ENCODE data around the gene HOGA1.

HOGA1 gene

DNA sequence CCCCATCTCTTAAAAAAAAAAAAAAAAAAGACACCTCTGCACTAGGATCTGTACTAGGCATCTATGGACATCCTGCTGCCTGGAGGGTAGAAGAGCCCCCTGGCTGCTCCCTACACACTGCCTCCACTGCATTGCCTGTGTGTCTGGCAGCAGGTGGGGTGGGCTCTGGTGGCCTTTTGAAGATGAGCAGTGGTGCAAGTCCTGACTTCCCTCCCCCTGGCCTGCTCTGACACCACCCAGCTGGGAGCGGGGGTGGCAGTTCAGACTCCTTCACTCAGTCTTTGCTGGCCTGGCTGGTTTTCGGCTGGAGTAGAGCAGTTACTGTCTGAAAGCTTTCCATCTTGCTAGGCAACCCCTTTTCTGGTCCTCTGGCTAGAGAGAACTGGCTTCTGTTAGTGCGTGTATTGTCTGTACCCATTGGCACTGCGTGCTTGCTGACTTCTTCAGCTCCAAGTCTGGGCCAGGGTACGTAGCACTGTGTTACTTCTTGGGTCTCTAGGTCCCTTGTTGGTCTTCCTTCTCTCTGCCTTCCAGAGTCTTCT is 23.0 kb downstream of the HOGA1 start:
- H3K4me3 ChIP-seq (replicated peaks in 1 of 2; ENCODE audit: low read depth in 2 of 2, low read length in 2 of 2): no peak overlapping the region
- TF ChIP-seq, protein P1, sequence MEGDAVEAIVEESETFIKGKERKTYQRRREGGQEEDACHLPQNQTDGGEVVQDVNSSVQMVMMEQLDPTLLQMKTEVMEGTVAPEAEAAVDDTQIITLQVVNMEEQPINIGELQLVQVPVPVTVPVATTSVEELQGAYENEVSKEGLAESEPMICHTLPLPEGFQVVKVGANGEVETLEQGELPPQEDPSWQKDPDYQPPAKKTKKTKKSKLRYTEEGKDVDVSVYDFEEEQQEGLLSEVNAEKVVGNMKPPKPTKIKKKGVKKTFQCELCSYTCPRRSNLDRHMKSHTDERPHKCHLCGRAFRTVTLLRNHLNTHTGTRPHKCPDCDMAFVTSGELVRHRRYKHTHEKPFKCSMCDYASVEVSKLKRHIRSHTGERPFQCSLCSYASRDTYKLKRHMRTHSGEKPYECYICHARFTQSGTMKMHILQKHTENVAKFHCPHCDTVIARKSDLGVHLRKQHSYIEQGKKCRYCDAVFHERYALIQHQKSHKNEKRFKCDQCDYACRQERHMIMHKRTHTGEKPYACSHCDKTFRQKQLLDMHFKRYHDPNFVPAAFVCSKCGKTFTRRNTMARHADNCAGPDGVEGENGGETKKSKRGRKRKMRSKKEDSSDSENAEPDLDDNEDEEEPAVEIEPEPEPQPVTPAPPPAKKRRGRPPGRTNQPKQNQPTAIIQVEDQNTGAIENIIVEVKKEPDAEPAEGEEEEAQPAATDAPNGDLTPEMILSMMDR (IDR thresholded peaks at IDR 0.05; ENCODE audit: low read depth, low read length): no peak
- DNase-seq (ENCODE audit: low read depth in 2 of 2): no peak

DNA sequence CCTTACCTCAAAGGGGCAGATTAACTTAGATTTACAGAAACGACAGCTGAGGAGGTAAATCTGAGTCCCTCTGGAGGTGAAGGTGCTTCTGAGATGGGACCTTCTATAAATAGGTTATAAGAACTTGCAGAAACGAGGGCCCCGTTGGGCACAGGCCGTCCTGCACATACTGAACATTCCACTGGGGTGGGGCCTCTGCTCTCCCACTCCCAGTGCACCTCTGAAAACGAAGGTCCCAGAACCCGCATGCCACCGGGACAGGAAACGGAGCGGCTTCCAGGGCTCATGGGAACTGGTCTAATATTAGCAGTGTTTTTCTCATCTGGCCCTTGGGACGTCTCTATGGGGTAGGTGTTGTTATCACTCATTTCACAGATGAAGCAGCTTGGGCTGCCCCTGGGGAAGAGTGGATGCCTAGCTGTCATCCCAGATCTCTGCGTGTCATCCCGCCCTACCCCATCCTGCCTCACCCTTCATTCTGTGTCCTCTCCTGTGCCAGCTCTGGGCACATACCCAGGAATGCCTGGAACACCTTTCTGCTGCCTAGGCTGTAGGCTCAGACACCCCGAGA is 24.9 kb downstream of the HOGA1 start:
- no peak overlapping the region for H3K4me3 ChIP-seq (replicated peaks in 1 of 2; ENCODE audit: low read depth in 2 of 2, low read length in 2 of 2)
- no peak for DNase-seq (ENCODE audit: low read depth in 2 of 2)
- TF ChIP-seq, protein P1 (IDR thresholded peaks at IDR 0.05; ENCODE audit: low read depth, low read length): no peak

DNA sequence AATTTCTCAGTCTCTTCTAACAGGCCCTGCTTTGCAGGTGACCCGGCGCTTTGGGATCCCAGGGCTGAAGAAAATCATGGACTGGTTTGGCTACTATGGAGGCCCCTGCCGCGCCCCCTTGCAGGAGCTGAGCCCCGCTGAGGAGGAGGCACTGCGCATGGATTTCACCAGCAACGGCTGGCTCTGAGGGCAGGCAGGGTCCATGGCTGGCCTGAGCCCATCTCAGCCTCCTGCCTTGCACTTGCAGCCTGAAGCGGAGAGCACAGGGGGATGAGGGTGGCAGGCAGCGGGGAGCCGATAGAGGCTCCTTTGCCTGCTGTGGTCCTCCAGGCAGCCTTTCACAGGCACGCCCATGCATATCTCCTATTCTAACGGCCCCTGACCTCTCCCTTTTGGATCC is 27.3 kb downstream of the HOGA1 start:
- no peak overlapping the region for H3K4me3 ChIP-seq (replicated peaks in 1 of 2; ENCODE audit: low read depth in 2 of 2, low read length in 2 of 2)
- DNase-seq (ENCODE audit: low read depth in 2 of 2): no peak
- TF ChIP-seq, protein P1 (IDR thresholded peaks at IDR 0.05; ENCODE audit: low read depth, low read length): no peak

- TF ChIP-seq, protein P1 (IDR thresholded peaks at IDR 0.05; ENCODE audit: low read depth, low read length): peak; percentile 31
- no peak overlapping the region for H3K4me3 ChIP-seq (replicated peaks in 1 of 2; ENCODE audit: low read depth in 2 of 2, low read length in 2 of 2)
- peak; percentile 73 to 76 for DNase-seq (ENCODE audit: low read depth in 2 of 2)
These were observed 28.2 kb downstream of the HOGA1 start for GRCh38 chr10:97612386-97612785.

GRCh38 chr10:97618285-97618684 is 34.1 kb downstream of the HOGA1 start:
- TF ChIP-seq, protein P1 (IDR thresholded peaks at IDR 0.05; ENCODE audit: low read depth, low read length): no peak
- no peak overlapping the region for H3K4me3 ChIP-seq (replicated peaks in 1 of 2; ENCODE audit: low read depth in 2 of 2, low read length in 2 of 2)
- no peak for DNase-seq (ENCODE audit: low read depth in 2 of 2)

GRCh38 chr10:97618733-97619132 is 34.5 kb downstream of the HOGA1 start:
- TF ChIP-seq, protein P1 (IDR thresholded peaks at IDR 0.05; ENCODE audit: low read depth, low read length): no peak
- no peak for DNase-seq (ENCODE audit: low read depth in 2 of 2)
- H3K4me3 ChIP-seq (replicated peaks in 1 of 2; ENCODE audit: low read depth in 2 of 2, low read length in 2 of 2): no peak overlapping the region

DNA sequence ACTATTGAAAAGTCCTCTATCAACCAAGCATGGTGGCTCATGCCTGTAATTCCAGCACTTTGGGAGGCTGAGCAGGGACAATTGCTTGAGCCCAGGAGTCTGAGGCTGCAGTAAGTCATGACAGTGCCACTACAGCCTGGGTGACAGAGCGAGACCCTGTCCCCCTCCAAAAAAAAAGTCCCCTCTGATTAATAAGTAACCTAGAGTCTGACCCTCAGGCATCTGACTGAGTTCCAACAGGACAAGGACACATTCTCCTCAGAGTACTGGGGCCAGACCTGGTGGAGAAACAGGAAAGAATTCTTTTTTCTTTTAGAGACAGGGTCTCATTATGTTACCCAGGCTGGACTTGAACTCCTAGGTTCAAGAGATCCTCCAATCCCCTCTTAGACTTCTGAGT is 39.1 kb downstream of the HOGA1 start:
- TF ChIP-seq, protein P1 (IDR thresholded peaks at IDR 0.05; ENCODE audit: low read depth, low read length): no peak
- no peak for DNase-seq (ENCODE audit: low read depth in 2 of 2)
- H3K4me3 ChIP-seq (replicated peaks in 1 of 2; ENCODE audit: low read depth in 2 of 2, low read length in 2 of 2): no peak overlapping the region

Data from cardiac fibroblast (primary cell).